ENCODE data around the gene MYBPHL.
A peak's percentile ranks its signal among the peaks of the same experiment; 100 is the strongest.

The MYBPHL gene

GRCh38 chr1:109265741-109266330 is 41.0 kb downstream of the MYBPHL start:
- no peak for DNase-seq (ENCODE audit: low read depth in 2 of 2)

- no peak for DNase-seq (ENCODE audit: low read depth in 2 of 2)
These were observed 41.8 kb downstream of the MYBPHL start for GRCh38 chr1:109265016-109265415.

- no peak for DNase-seq (ENCODE audit: low read depth in 2 of 2)
These were observed 42.4 kb downstream of the MYBPHL start for GRCh38 chr1:109264379-109264755.

- peak; percentile 73 to 89 for DNase-seq (ENCODE audit: low read depth in 2 of 2)
These were observed 43.0 kb downstream of the MYBPHL start for GRCh38 chr1:109263597-109264378.

GRCh38 chr1:109263234-109263596 is 43.6 kb downstream of the MYBPHL start:
- DNase-seq (ENCODE audit: low read depth in 2 of 2), result no peak

- DNase-seq (ENCODE audit: low read depth in 2 of 2), result no peak
These were observed 44.4 kb downstream of the MYBPHL start for GRCh38 chr1:109262231-109263055.

- no peak for DNase-seq (ENCODE audit: low read depth in 2 of 2)
These were observed 45.2 kb downstream of the MYBPHL start for GRCh38 chr1:109261578-109261977.

GRCh38 chr1:109261006-109261405 is 45.8 kb downstream of the MYBPHL start:
- DNase-seq (ENCODE audit: low read depth in 2 of 2), result no peak

GRCh38 chr1:109259674-109260557 is 46.9 kb downstream of the MYBPHL start:
- DNase-seq (ENCODE audit: low read depth in 2 of 2), result no peak

- no peak for DNase-seq (ENCODE audit: low read depth in 2 of 2)
These were observed 48.0 kb downstream of the MYBPHL start for GRCh38 chr1:109258481-109259466.

- DNase-seq (ENCODE audit: low read depth in 2 of 2), result no peak
These were observed 49.0 kb downstream of the MYBPHL start for GRCh38 chr1:109257682-109258421.

GRCh38 chr1:109256971-109257681 is 49.7 kb downstream of the MYBPHL start:
- DNase-seq (ENCODE audit: low read depth in 2 of 2), result no peak

GRCh38 chr1:109256085-109256484 is 50.7 kb downstream of the MYBPHL start:
- DNase-seq (ENCODE audit: low read depth in 2 of 2), result no peak

- DNase-seq (ENCODE audit: low read depth in 2 of 2), result no peak
These were observed 51.1 kb downstream of the MYBPHL start for GRCh38 chr1:109255678-109256077.

GRCh38 chr1:109255097-109255651 is 51.6 kb downstream of the MYBPHL start:
- DNase-seq (ENCODE audit: low read depth in 2 of 2), result no peak

- no peak for DNase-seq (ENCODE audit: low read depth in 2 of 2)
These were observed 52.2 kb downstream of the MYBPHL start for GRCh38 chr1:109254621-109255096.

GRCh38 chr1:109253803-109254620 is 52.8 kb downstream of the MYBPHL start:
- DNase-seq (ENCODE audit: low read depth in 2 of 2), result no peak

Measured in stimulated activated CD4-positive, alpha-beta T cell treated with anti-CD3 and anti-CD28 coated beads, Interleukin-4, amount 100 ng/mL, for 48 hours (primary cell).